Tibial nerve (tissue), 3 donors: ENCODE data around the gene LNPK.

Experiments used
- CTCF ChIP-seq, 5 experiments: fragments of 200-600 bp in 3 of 5; fragments of 450-650 bp in 2 of 5; sonication (generic) in 3 of 5; IDR thresholded peaks; one replicate each; pipeline ENCODE4 v1.5.1; 2016 to 2019; ENCODE audit warnings: antibody characterized with exemption in 5 of 5, mild to moderate bottlenecking in 3 of 5, moderate library complexity in 2 of 5
- POLR2A ChIP-seq, 2 donors: fragments of 450-650 bp; IDR thresholded peaks; one replicate each; pipeline ENCODE4 v1.6.1; 2017; ENCODE audit warnings: antibody characterized with exemption in 2 of 2, mild to moderate bottlenecking in 2 of 2, moderate library complexity in 2 of 2

DNA sequence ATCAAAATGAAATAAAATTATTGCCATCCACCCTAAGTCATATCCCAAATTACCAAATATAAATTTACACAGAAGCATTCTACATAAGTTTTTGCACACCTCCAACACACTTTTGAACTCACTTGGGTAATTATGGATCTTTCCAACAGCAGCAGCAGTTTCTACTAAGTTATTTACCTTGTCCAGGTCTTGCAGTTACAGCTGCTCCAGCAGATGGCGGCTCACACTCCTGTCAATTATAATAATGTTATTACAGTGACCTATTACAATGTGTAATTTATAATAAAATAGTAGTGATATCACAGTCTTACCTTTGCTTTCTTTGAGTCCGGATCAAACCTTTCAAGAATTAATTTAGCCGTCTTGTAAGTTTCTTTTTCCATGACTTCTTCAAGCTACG lies 37.9 kb downstream of the LNPK start:
- TF ChIP-seq CTCF (IDR thresholded peaks at IDR 0.05) (no peak), POLR2A (IDR thresholded peaks at IDR 0.05) (no peak)
